Amniotic stem cell (primary cell): Measurements from ENCODE around the gene CADPS2.
"Not testable (repeated sequence)": the region's sequence is repeated elsewhere in the genome, so short reads cannot be mapped to it uniquely, and the experiment has no call there.

ENCODE experiments used
- DNase-seq: peaks from one replicate; lab custom pipeline; 2025; lab: John Stamatoyannopoulos, UW

Gene CADPS2

DNA sequence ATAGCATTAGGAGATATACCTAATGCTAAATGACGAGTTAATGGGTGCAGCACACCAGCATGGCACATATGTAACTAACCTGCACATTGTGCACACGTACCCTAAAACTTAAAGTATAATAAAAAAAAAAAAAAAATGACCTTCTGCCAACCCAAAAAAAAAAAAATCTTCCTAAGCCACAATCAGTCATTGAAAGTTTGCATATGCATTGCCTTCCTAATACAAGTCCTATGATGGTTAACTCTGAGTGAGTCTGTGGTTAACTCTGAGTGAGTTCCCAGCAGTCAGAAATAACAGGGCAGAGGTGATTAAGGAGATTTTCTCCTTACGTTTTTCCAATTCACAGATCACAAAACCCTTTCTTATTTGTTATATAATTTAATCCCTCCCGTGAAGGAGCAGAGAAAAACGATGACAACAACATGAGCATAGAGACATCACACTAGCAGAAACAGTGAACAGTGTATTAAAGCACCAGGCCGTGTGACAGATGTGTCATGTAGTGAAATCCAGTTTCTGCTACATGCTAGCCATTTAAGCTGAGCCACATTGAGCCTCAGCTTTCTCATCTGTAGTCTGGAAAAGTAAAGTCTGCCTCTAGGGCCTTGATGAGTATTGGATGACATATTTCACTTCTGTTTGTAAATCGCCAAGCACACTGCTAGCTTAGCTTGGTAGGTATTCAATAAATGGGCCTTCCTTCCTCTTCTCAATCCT lies 176.2 kb downstream of the CADPS2 start:
- no peak for DNase-seq

DNA sequence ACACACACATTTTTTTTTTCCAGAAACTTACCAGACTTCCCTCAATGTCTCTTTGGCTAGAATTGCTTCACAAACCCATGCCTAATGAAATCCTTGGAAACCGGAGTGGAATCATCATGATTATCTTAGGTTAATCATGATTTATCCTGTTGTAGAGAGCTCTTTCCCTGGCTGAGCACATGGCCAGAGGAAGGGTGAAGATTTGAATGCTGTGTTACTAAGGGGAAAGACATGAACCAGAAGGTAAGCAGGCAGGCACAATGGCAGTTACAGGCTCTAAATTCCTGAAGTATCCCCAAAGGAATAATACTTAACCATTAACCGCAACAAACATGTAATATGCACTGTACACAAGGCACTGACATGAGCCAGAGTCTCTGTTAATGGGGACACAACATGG lies 179.4 kb downstream of the CADPS2 start:
- DNase-seq = no peak

- no peak for DNase-seq
Observed at GRCh38 chr7:122702872-122703510, 183.3 kb downstream of the CADPS2 start, which contains the start of gene RNF148. TSS of gene RNF148 (minus strand) at chr7:122702922. CDS start at chr7:122702750, 172 bp downstream.

DNA sequence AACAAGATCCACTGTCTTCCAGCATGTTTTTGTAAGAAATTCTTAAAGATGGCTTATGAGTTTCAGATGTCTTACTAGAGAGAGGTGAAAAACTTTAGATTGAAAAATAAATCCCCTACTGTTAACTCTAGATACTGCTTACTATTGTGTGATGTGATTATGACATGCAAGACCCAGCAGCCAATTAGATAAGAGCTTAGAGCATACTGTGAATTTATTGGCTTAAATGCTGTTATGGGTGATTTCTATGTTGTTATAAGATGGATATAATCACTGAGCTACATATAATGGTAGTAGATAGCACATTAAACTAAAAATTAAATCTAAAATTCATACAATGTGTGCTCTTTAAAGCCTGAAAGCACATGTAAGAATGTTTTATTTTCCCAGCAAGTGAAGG lies 187.2 kb downstream of the CADPS2 start, which contains the start of gene RNF133:
TSS of gene RNF133 (minus strand) at position 101 of the 400 bp plus-strand sequence. CDS start 199 bp downstream, outside the sequence.
- no peak for DNase-seq

DNA sequence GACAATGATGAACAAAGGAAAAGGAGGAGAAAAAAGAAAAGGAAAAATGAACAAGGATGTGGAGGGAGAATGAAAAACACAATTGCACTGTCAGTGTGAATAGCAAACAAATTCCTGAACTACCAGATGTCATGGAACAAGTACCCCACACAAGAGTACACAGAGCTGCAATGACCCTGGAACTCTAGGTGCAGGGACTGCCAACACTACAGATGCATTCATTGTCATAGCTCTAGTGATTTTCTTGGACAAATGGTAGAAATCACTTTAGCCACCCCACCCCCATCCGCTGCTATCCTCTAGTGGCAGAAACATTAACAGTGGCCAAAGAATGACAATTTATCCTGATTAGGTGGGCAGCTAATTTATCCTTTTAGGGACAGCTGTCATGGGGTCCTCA lies 190.4 kb downstream of the CADPS2 start:
- no peak for DNase-seq

GRCh38 chr7:122694697-122695096 lies 191.6 kb downstream of the CADPS2 start:
- no peak for DNase-seq

DNA sequence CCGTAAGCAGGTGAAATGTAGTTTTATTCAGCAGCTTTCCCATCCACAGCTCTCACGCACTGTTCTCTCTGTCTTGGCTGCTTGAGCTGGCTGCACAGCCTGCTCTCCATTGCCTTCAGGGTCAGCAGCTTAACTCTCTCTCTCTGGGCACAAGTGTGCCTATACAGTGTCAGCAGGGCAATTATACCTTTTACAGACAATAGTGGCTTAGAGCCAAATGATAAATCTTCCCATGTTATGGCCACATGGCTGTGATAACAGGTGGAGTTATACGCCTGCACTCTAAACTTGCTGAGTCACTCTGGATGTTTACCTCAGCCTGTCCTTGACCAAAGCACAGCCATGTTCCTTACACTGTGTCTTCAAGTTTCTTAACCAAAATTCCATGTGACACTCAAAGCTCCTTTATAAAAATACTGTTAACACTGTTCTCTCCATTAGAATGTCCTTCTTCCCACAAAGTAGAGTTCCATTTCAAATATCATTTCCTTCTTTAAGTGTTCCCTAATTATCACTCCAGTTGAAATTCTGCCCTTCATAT lies 193.4 kb downstream of the CADPS2 start:
- DNase-seq = no peak

DNA sequence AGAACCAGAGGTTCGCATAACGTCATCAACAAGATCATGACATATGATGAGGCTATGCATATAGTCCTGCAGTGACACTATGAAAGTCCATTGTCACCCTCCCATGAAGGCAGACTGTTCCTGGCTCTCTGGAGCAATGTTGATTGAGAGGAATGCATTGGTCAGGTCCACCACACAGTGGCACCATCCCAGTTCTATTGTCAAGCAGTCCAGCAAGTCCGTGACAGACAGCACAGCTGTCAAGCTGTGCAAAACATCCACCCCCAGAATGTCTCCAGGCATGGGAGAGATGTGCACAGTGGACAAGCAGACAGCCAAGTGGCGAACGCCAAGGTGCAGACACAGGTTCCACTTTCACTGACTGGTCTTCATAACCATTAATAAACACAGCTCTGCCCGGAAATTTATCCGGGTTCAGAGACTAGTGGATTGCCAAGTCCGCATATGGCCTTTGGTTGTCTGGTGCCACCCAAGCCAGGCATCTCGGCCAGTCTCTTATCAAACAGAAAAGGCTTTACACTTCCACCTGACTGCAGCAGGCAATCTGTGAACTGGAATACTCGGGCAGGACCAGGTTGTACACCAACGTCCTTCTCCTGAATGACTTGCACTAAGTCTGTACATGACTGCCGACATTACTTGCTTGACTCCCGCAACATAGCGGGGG lies 194.6 kb downstream of the CADPS2 start:
- DNase-seq = no peak

DNA sequence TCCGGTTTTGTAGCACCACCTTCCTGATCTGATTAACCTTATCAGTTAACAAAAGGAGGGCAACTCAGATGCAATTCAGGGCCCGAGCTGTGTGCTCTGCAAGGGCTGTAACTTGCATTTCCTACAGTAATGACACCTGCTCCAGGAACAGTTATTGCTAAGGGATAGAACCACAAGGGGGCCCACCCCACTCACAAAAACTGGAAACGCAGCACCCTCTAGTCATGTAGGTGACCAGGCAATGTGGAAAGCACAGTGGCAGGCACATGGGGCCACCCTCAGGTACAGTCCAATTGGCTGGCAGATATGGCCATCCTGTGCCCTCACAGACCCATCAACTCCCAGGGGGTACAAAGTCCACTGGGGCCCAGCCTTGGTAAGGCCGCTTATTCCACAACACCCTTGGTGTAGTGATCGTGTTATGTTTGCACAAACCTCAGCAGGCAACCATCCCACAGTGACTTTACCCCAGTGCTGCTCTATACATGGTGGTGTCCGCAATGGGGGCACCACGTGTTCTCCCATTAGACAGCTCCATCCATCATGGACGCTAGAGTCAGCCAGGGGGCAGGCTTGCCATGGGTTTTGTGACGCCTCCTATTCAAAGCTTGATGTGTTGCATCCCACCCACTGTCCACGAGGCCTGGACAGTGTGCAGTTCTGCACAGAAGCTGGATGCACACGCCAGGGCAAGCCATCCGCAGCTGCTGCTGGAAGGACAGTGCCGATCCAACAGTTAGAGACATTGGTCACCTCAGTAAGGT lies 196.7 kb downstream of the CADPS2 start:
- DNase-seq = no peak

- DNase-seq = no peak
Observed at GRCh38 chr7:122688400-122688998, 197.8 kb downstream of the CADPS2 start.

DNA sequence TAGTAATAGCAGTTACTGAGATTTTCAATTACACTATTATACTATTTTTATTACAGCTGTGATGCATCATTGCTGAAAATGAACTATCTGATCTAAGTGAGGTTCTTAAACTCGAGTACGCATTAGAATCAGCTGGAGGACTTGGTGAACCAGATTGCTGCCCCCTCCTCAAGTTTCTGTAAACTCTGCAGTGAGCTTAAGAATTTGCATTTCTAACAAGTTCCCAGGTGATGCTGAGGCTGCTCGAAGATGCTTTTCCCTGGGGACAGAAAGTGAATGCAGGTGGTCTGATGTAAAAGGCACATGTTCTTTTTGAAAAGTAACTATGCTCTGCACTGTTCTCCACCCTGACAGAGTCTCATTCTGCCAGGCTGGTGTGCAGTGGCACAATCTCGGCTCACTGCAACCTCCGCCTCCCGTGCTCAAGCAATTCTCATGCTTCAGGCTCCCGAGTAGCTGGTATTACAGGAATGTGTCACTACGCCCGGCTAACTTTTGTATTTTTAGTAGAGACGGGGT lies 199.8 kb downstream of the CADPS2 start:
- no peak for DNase-seq

DNA sequence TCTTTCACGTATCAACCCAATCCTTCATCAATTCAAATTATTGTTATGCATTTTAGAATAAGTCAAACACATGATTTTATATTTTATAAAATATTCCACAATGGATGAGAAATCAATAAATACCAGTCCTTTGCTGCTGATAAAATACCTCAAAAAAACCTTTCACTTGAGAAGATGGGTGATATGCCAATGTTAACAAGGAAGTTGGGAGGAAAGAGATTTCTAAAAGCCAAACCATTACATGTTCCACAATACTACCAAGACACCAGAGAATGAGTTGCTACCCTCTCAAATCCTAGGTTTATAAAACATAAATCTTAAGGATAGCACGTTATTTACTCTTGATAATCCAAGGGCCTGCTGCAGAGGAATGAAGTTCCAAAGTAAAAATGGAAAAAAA lies 201.8 kb downstream of the CADPS2 start:
- no peak for DNase-seq

- DNase-seq = no peak
Observed at GRCh38 chr7:122682815-122683550, 203.3 kb downstream of the CADPS2 start.

- DNase-seq = not testable (repeated sequence)
Observed at GRCh38 chr7:122681186-122681585, 205.1 kb downstream of the CADPS2 start.

GRCh38 chr7:122679813-122680212 lies 206.4 kb downstream of the CADPS2 start:
- DNase-seq = no peak

GRCh38 chr7:122679269-122679709 lies 207.0 kb downstream of the CADPS2 start:
- DNase-seq = not testable (repeated sequence)

DNA sequence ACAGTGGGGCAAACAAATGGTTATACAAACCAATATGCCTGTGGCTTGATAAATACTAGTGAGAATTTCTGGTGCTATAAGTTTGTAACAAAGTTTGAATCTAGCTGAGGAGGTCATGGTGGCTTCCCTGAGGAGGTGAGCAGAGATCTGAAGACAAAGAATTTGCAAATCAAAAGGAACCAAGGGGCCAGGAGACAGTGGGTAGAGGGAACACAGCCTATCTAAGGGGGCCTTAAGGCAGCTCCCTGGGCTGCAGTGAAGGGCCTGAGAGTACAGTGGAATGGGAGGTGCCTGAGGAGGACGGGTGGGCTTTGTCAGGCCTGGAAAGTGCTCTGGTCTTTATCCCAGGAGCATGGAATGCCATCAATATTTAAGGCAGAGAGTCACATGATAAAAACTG lies 209.1 kb downstream of the CADPS2 start:
- no peak for DNase-seq

GRCh38 chr7:122676466-122676865 lies 209.8 kb downstream of the CADPS2 start:
- DNase-seq = no peak

DNA sequence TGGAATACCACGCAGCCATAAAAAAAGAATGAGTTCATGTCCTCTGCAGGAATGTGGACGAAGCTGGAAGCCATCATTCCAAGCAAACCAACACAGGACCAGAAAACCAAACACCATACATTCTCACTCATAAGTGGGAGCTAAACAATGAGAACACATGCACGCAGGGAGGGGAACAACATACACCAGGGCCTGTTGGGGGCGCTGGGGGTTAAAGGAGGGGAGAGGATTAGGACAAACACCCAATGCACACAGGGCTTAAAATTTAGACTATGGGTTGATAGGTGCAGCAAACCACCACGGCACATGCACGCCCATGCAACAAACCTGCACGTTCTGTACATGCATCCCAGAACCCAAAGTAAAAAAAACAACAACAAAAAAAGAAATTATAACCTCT lies 210.6 kb downstream of the CADPS2 start:
- DNase-seq = no peak

GRCh38 chr7:122675011-122675410 lies 211.2 kb downstream of the CADPS2 start:
- DNase-seq = no peak
